Measurements from ENCODE around the gene PADI1. TPM values are rescaled to one million over a fixed set of nuclear protein-coding genes. Genes with fewer than 3 reads are reported as not detected.

The PADI1 gene
- total and polyA plus RNA-seq, 2 donors (not counting 1 experiment from before 2014, with no cell fraction given): not detected

DNA sequence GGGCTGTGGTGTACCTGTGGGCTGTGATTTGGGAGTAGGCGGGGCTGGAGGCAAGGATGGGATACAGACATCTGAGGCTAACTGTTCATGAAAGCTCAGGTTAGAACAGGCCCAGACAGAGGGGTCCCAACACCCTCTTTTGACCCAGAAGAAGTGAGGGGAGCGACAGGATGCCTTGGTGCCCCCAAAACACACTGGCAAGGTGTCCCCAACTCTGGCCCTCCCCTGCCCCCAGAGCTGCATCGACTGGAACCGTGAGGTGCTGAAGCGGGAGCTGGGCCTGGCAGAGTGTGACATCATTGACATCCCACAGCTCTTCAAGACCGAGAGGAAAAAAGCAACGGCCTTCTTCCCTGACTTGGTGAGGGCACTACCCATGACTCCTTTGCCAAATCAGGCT lies 75.5 kb downstream of the PADI1 start:
- H4K20me1 ChIP-seq (ENCODE audit: control insufficient read depth, insufficient read depth, low read length, poor library complexity, severe bottlenecking): no peaks in the 10 kb centered on the region
- intact Hi-C loops (cut with micrococcal nuclease): no loop called here
- 89% methylated on average over 6 of the region's 7 CpGs for WGBS (ENCODE audit: insufficient coverage)

DNA sequence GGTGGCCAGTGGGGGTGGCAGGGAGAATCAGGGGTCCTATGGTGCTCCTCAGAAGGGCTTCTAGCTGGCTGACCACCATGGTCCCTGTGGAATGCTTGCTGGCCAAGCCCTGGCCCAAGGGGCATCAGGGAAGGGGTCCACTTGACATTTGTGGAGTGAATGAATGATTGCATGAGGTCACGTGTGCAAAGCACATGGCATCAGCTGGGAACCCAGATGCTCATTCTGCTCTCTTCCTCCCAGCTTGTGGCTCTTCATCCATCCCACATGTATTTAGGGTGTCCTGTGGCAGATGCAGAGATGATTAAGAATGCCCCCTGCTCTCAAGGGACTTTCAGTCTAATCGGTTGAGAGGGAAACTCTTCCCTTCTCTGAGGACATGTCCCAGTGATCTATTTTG lies 76.0 kb downstream of the PADI1 start:
- WGBS (ENCODE audit: insufficient coverage): 40% methylated on average over 1 of the region's 2 CpGs
- Histone ChIP-seq H4K20me1 (ENCODE audit: control insufficient read depth, insufficient read depth, low read length, poor library complexity, severe bottlenecking) (no peaks in the 10 kb centered on the region), H3K27ac (ENCODE audit: low read length in 2 of 2) (no peak overlapping the region), H3K4me2 (replicated peaks; ENCODE audit: low read depth, low read length, poor library complexity, severe bottlenecking) (no peak overlapping the region), H3K4me3 (ENCODE audit: control extremely low read depth in 1 of 5, extremely low read depth in 1 of 5, insufficient read depth in 1 of 5, low read depth in 2 of 5, low read length in 4 of 5) (no peak overlapping the region), H3K4me1 (ENCODE audit: control insufficient read depth in 2 of 2, insufficient read depth in 2 of 2, low read length in 2 of 2) (no peaks in the 10 kb centered on the region), H3K9me3 (ENCODE audit: control extremely low read depth in 1 of 3, control insufficient read depth in 2 of 3, insufficient read depth in 1 of 3, low read length in 2 of 3) (no peaks in the 10 kb centered on the region), H2AFZ (ENCODE audit: insufficient read depth, low read depth, low read length, poor library complexity, severe bottlenecking) (no peak overlapping the region), H3K36me3 (replicated peaks in 1 of 2; ENCODE audit: control extremely low read depth in 1 of 2, control insufficient read depth in 1 of 2, extremely low read depth in 1 of 2, insufficient read depth in 2 of 2, low read length in 1 of 2) (no peaks in the 10 kb centered on the region), H3K79me2 (ENCODE audit: control insufficient read depth, insufficient read depth, low read length) (no peaks in the 10 kb centered on the region), H3K9ac (ENCODE audit: low read length) (no peak overlapping the region), H3K27me3 (replicated peaks in 1 of 4; ENCODE audit: control extremely low read depth in 1 of 4, control insufficient read depth in 3 of 4, insufficient read depth in 4 of 4, low read length in 3 of 4) (peaks cover 0 to 13% (median 0%) of the 10 kb centered on the region in 4 experiments)
- ChIA-PET CTCF (no interaction called here), POLR2A (no interaction called here)
- intact Hi-C loops (cut with micrococcal nuclease): no loop called here
- ATAC-seq (ENCODE audit: low read depth): no peak
- H3K27ac Mint-ChIP-seq: no peak overlapping the region
- peaks cover 6% of the 10 kb centered on the region for H3K27me3 Mint-ChIP-seq
- TF ChIP-seq EZH2 (IDR thresholded peaks at IDR 0.05; ENCODE audit: borderline replicate concordance, insufficient read depth, low read depth, low read length, poor library complexity, severe bottlenecking) (no peak), CTCF (IDR thresholded peaks at IDR 0.05) (no peak)
- H3K4me1 Mint-ChIP-seq: peaks cover 4% of the 10 kb centered on the region
- H3K9me3 Mint-ChIP-seq (ENCODE audit: insufficient read depth): no peaks in the 10 kb centered on the region
- H3K4me3 Mint-ChIP-seq: no peak overlapping the region
- DNase-seq: no peak

More for the DNA sequence above, 75.5 kb downstream of the PADI1 start:
- Histone ChIP-seq H3K4me2 (replicated peaks; ENCODE audit: low read depth, low read length, poor library complexity, severe bottlenecking) (no peak overlapping the region), H3K36me3 (replicated peaks in 1 of 2; ENCODE audit: control extremely low read depth in 1 of 2, control insufficient read depth in 1 of 2, extremely low read depth in 1 of 2, insufficient read depth in 2 of 2, low read length in 1 of 2) (no peaks in the 10 kb centered on the region), H3K27me3 (replicated peaks in 1 of 4; ENCODE audit: control extremely low read depth in 1 of 4, control insufficient read depth in 3 of 4, insufficient read depth in 4 of 4, low read length in 3 of 4) (peaks cover 0 to 13% (median 0%) of the 10 kb centered on the region in 4 experiments), H3K9ac (ENCODE audit: low read length) (no peak overlapping the region), H3K9me3 (ENCODE audit: control extremely low read depth in 1 of 3, control insufficient read depth in 2 of 3, insufficient read depth in 1 of 3, low read length in 2 of 3) (no peaks in the 10 kb centered on the region), H2AFZ (ENCODE audit: insufficient read depth, low read depth, low read length, poor library complexity, severe bottlenecking) (no peak overlapping the region), H3K4me3 (ENCODE audit: control extremely low read depth in 1 of 5, extremely low read depth in 1 of 5, insufficient read depth in 1 of 5, low read depth in 2 of 5, low read length in 4 of 5) (no peak overlapping the region), H3K4me1 (ENCODE audit: control insufficient read depth in 2 of 2, insufficient read depth in 2 of 2, low read length in 2 of 2) (no peaks in the 10 kb centered on the region), H3K27ac (ENCODE audit: low read length in 2 of 2) (no peak overlapping the region), H3K79me2 (ENCODE audit: control insufficient read depth, insufficient read depth, low read length) (no peaks in the 10 kb centered on the region)
- H3K9me3 Mint-ChIP-seq (ENCODE audit: insufficient read depth): no peaks in the 10 kb centered on the region
- CTCF ChIA-PET: no interaction called here
- H3K4me1 Mint-ChIP-seq: peaks cover 4% of the 10 kb centered on the region
- H3K27me3 Mint-ChIP-seq: peaks cover 10% of the 10 kb centered on the region
- TF ChIP-seq CTCF (IDR thresholded peaks at IDR 0.05) (no peak), EZH2 (IDR thresholded peaks at IDR 0.05; ENCODE audit: borderline replicate concordance, insufficient read depth, low read depth, low read length, poor library complexity, severe bottlenecking) (no peak)
- ATAC-seq (ENCODE audit: low read depth) (no peak), DNase-seq (no peak)
- H3K4me3 Mint-ChIP-seq: no peak overlapping the region
- H3K27ac Mint-ChIP-seq: no peak overlapping the region
- POLR2A ChIA-PET: no interaction called here

All from B cell (primary cell).